Measurements from ENCODE around the gene MLN.

- TF ChIP-seq CTCF (conservative IDR thresholded peaks at IDR 0.05; ENCODE audit: low read length) (no peak), EZH2phosphoT487 (IDR thresholded peaks at IDR 0.05; ENCODE audit: borderline replicate concordance) (no peak)
These were observed 19.9 kb downstream of the MLN start for GRCh38 chr6:33783781-33784520.
